ENCODE data around the gene BTG2.
A peak's percentile ranks its signal among the peaks of the same experiment; 100 is the strongest.

Gene BTG2

DNA sequence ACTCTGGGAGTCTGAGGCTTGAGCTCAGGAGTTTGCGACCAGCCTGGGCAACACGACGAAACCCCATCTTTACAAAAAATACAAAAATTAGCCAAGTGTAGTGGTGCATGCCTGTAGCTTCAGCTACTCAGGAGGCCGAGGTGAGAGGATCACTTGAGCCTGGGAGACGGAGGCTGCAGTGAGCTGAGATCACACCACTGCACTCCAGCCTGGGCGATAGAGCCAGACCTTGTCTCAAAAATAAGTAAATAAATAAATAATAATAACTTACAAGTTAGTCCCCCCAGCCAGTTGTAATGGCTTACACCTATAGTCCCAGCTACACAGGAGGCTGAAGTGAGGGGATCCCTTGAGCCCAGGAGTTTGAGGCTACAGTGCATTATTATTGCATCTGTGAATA lies 21.7 kb upstream of the BTG2 start:
- H3K4me3 Mint-ChIP-seq: no peak overlapping the region
- H3K27ac Mint-ChIP-seq: no peak overlapping the region

DNA sequence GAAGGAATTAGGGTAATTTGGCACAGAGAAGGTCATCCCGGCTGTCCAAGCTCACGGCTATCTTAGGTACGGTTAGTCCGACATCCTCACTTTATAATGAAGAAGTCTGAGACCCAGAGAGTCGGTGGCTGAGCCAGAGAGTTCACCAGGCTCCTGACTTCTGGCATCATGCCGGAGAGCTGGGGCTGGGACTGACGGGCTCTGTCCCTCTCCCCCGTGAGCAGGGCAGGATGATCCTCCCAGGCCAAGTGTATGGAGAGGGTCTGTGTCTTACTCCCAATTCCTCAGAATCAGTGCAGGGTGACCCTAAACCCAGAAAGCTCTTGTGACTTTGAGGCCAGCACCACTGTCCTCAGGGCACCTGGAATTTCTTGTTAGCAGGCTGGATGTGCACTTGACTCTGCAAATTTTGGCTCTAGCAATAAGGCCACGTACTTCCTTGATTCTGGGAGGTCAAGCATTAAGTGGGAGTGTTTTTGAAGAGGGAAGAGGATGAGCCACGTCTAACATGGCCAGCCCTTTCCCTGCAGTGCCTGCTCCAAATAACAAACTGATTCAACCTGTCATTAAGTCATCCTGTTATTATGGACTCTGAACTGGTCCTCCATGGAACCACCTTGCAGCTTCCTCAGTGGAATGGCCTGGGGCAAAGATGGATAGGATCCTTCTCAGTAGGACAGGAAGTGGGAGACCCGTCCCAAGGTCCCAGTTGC lies 20.8 kb upstream of the BTG2 start:
- Mint-ChIP-seq H3K4me3 (no peak overlapping the region), H3K9me3 (ENCODE audit: low read depth) (no peaks in the 10 kb centered on the region), H3K27me3 (no peaks in the 10 kb centered on the region), H3K36me3 (no peaks in the 10 kb centered on the region), H3K27ac (peak overlapping the region; percentile 46), H3K4me1 (ENCODE audit: low read depth) (peaks cover 44% of the 10 kb centered on the region)

More for the DNA sequence above, 21.7 kb upstream of the BTG2 start:
- Mint-ChIP-seq H3K4me1 (ENCODE audit: low read depth) (peaks cover 40% of the 10 kb centered on the region), H3K9me3 (ENCODE audit: low read depth) (no peaks in the 10 kb centered on the region), H3K27me3 (no peaks in the 10 kb centered on the region), H3K36me3 (no peaks in the 10 kb centered on the region)

- no peaks in the 10 kb centered on the region for H3K9me3 Mint-ChIP-seq (ENCODE audit: low read depth)
- no peaks in the 10 kb centered on the region for H3K27me3 Mint-ChIP-seq
- H3K4me1 Mint-ChIP-seq (ENCODE audit: low read depth): peaks cover 57% of the 10 kb centered on the region
- no peaks in the 10 kb centered on the region for H3K36me3 Mint-ChIP-seq
- peak overlapping the region; percentile 100 for H3K27ac Mint-ChIP-seq
- peak overlapping the region; percentile 62 for H3K4me3 Mint-ChIP-seq
These were observed 18.9 kb upstream of the BTG2 start for GRCh38 chr1:203286161-203286984.

GRCh38 chr1:203287109-203287893 lies 18.0 kb upstream of the BTG2 start:
- peaks cover 65% of the 10 kb centered on the region for H3K4me1 Mint-ChIP-seq (ENCODE audit: low read depth)
- peak overlapping the region; percentile 67 for H3K4me3 Mint-ChIP-seq
- no peaks in the 10 kb centered on the region for H3K27me3 Mint-ChIP-seq
- H3K36me3 Mint-ChIP-seq: no peaks in the 10 kb centered on the region
- no peaks in the 10 kb centered on the region for H3K9me3 Mint-ChIP-seq (ENCODE audit: low read depth)
- H3K27ac Mint-ChIP-seq: peak overlapping the region; percentile 100

DNA sequence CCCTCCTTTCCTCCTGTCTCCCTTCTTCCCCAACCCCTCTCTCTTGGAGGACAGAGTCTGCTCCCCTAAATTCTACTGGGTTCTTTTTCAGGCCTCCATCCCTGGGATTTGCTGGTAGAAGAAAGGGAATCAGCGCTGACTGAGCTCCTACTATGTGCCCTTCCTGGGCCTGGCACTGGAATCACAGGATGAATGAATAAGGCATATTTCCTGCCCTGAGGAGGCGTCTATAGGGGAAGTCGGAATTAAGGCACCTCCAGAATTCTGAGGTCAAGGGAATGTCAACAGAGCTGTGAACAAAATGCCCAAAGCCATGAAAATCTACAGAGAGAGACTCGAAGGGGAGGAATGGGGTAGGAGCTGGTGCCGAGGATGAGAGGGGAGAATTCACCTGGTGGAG lies 17.4 kb upstream of the BTG2 start:
- H3K4me1 Mint-ChIP-seq (ENCODE audit: low read depth): peaks cover 66% of the 10 kb centered on the region
- peak overlapping the region; percentile 100 for H3K27ac Mint-ChIP-seq
- no peaks in the 10 kb centered on the region for H3K27me3 Mint-ChIP-seq
- no peaks in the 10 kb centered on the region for H3K9me3 Mint-ChIP-seq (ENCODE audit: low read depth)
- H3K36me3 Mint-ChIP-seq: no peaks in the 10 kb centered on the region
- H3K4me3 Mint-ChIP-seq: peak overlapping the region; percentile 67

GRCh38 chr1:203288400-203288799 lies 16.9 kb upstream of the BTG2 start:
- no peaks in the 10 kb centered on the region for H3K27me3 Mint-ChIP-seq
- no peaks in the 10 kb centered on the region for H3K36me3 Mint-ChIP-seq
- peak overlapping the region; percentile 100 for H3K27ac Mint-ChIP-seq
- peak overlapping the region; percentile 89 for H3K4me3 Mint-ChIP-seq
- peaks cover 69% of the 10 kb centered on the region for H3K4me1 Mint-ChIP-seq (ENCODE audit: low read depth)
- no peaks in the 10 kb centered on the region for H3K9me3 Mint-ChIP-seq (ENCODE audit: low read depth)

- H3K9me3 Mint-ChIP-seq (ENCODE audit: low read depth): no peaks in the 10 kb centered on the region
- peak overlapping the region; percentile 89 for H3K4me3 Mint-ChIP-seq
- peaks cover 72% of the 10 kb centered on the region for H3K4me1 Mint-ChIP-seq (ENCODE audit: low read depth)
- H3K27ac Mint-ChIP-seq: peak overlapping the region; percentile 100
- H3K36me3 Mint-ChIP-seq: no peaks in the 10 kb centered on the region
- H3K27me3 Mint-ChIP-seq: no peaks in the 10 kb centered on the region
These were observed 15.9 kb upstream of the BTG2 start for GRCh38 chr1:203289281-203289981.

DNA sequence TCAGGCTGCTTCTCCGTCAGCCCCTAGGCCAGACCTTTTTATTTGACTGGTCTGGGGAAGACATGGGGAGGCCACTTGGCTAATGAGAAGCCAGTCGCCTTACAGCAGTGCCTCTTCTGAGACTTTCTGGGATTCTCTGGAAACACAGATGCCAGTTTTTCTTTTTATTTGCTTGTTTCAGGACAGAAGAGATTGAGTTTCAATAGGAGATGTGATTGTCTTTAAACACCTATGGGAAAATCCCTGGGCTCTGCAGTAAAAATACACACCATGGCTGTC lies 15.4 kb upstream of the BTG2 start:
- H3K27me3 Mint-ChIP-seq: no peaks in the 10 kb centered on the region
- H3K27ac Mint-ChIP-seq: peak overlapping the region; percentile 100
- H3K9me3 Mint-ChIP-seq (ENCODE audit: low read depth): no peaks in the 10 kb centered on the region
- no peaks in the 10 kb centered on the region for H3K36me3 Mint-ChIP-seq
- peaks cover 76% of the 10 kb centered on the region for H3K4me1 Mint-ChIP-seq (ENCODE audit: low read depth)
- H3K4me3 Mint-ChIP-seq: peak overlapping the region; percentile 89

- no peaks in the 10 kb centered on the region for H3K36me3 Mint-ChIP-seq
- H3K27me3 Mint-ChIP-seq: no peaks in the 10 kb centered on the region
- H3K4me1 Mint-ChIP-seq (ENCODE audit: low read depth): peaks cover 82% of the 10 kb centered on the region
- peak overlapping the region; percentile 100 for H3K27ac Mint-ChIP-seq
- H3K4me3 Mint-ChIP-seq: peak overlapping the region; percentile 89
- no peaks in the 10 kb centered on the region for H3K9me3 Mint-ChIP-seq (ENCODE audit: low read depth)
These were observed 14.8 kb upstream of the BTG2 start for GRCh38 chr1:203290261-203291089.

DNA sequence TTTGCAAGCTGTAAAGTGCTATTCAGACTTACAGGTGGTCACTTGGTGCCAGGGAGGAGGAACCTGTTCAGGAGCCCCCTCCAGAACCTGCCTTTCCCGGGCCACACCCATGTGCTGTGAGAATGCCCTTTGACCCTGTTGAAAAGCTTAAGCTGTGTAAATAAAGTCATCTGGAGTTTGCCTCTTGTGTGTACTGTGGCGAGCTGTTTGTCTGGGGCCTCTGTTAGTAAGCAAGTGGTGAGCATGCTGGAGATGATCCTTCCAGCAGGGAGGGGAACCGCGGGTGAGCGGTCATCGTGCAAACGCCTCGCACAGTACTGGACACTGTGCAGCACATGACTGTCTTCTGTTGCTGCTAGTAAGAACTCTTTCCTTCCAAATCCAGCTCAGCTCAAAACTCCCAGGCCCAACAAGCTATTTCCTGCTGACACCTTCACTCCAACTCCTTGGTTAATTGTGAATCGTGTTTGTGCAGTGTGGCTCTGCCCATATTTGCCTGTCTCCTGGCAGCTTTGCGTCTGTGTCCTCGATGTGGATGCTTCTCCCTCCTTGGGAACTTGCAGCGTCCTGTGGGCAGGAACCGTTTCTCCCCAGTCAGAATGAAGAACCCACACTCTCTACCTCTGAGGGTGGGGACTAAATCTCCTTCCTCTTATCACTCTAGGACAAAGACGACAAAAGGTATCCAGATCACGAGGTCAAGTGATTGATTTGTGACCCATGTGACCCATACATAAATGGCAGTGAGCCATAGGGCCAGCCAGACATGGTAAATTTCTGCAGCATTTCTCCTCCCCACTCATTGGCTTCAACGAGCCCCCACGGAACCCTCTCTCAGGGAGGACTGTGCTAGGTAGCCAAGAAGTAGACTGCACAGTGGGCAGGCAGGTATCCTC lies 13.9 kb upstream of the BTG2 start:
- Mint-ChIP-seq H3K27ac (peak overlapping the region; percentile 100), H3K9me3 (ENCODE audit: low read depth) (no peaks in the 10 kb centered on the region), H3K36me3 (no peaks in the 10 kb centered on the region), H3K4me3 (peak overlapping the region; percentile 89), H3K27me3 (no peaks in the 10 kb centered on the region), H3K4me1 (ENCODE audit: low read depth) (peaks cover 84% of the 10 kb centered on the region)

DNA sequence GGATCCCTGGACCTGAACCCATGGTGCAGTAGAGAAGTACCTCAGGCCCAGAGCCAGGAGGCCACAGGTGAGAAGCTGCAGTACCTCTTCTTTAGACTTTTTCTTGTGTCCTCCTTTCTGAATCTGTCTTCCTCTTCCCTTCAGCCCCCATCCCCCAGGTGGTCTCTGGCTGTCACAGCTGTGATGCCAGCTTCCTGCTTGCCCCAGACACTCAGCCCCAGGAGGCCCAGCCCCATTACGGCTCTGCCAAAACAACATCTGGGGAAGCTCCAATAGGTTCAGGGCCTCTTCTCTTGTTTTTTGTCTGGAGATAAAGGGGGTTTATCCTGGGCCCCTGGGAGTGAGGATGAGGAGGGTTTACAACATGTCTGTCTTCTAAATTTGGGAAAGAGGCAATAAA lies 9.5 kb upstream of the BTG2 start:
- peaks cover 64% of the 10 kb centered on the region for H3K4me1 Mint-ChIP-seq (ENCODE audit: low read depth)
- H3K4me3 Mint-ChIP-seq: no peak overlapping the region
- no peaks in the 10 kb centered on the region for H3K27me3 Mint-ChIP-seq
- H3K36me3 Mint-ChIP-seq: no peaks in the 10 kb centered on the region
- H3K27ac Mint-ChIP-seq: peak overlapping the region; percentile 83
- no peaks in the 10 kb centered on the region for H3K9me3 Mint-ChIP-seq (ENCODE audit: low read depth)

DNA sequence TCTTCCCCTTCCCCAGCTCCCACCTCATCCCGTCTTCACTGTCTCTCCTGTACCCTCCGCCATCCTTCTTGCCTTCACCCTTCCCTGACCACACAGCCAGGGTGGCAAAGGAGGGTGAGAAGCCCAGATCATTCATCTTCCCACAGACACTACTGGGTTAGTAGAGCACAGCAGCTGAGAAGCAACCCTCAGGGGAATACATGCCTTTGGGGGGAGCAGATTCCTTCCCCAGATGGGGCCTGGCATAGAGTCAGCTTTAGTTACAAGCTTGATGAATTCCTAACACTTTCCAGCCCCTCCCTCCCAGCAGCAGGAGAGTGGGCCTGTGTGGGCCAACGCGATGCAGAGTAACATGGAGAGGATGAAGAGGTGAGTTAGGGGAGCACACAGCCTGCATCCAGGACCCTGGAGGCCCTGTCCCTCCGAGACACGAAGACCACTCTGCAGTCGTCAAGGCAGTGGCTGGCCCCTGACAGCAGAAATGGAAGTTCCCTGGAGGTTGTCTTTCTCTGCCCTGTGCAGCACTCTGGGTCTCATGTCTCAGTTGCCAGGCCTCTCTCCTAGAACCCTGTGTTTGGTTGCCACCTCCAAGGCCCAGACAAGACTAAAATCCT lies 8.8 kb upstream of the BTG2 start:
- Mint-ChIP-seq H3K9me3 (ENCODE audit: low read depth) (no peaks in the 10 kb centered on the region), H3K27me3 (no peaks in the 10 kb centered on the region), H3K4me1 (ENCODE audit: low read depth) (peaks cover 60% of the 10 kb centered on the region), H3K4me3 (no peak overlapping the region), H3K36me3 (no peaks in the 10 kb centered on the region), H3K27ac (no peak overlapping the region)

- Mint-ChIP-seq H3K9me3 (ENCODE audit: low read depth) (no peaks in the 10 kb centered on the region), H3K4me3 (no peak overlapping the region), H3K27ac (no peak overlapping the region), H3K4me1 (ENCODE audit: low read depth) (peaks cover 62% of the 10 kb centered on the region), H3K27me3 (no peaks in the 10 kb centered on the region), H3K36me3 (no peaks in the 10 kb centered on the region)
These were observed 6.2 kb upstream of the BTG2 start for GRCh38 chr1:203299169-203299568.

Data from activated naive CD8-positive, alpha-beta T cell (primary cell).